K562 (cell line): ENCODE measurements around the gene HLCS. TPM values are rescaled to one million over a fixed set of nuclear protein-coding genes. Genes with fewer than 3 reads are reported as not detected.
A peak's percentile ranks its signal among the peaks of the same experiment; 100 is the strongest.

Experiments
- ATF2 ChIP-seq: sonication (generic); formaldehyde crosslinking; IDR thresholded peaks from 2 replicates; pipeline ENCODE4 v1.8.1; 2022; ENCODE audit warnings: missing genetic modification reagents
- E2F4 ChIP-seq: sonication (generic); formaldehyde crosslinking; IDR thresholded peaks from 2 replicates; pipeline ENCODE4 v1.8.0; 2022; ENCODE audit warnings: mild to moderate bottlenecking, low read depth, missing genetic modification reagents
- EZH2 ChIP-seq: IDR thresholded peaks from 2 replicates; pipeline ENCODE4 v1.6.1; 2012; ENCODE audit warnings: low read depth, mild to moderate bottlenecking, inconsistent platforms, low read length, borderline replicate concordance
- GMEB1 ChIP-seq: fragments of 250-450 bp; sonication (Bioruptor Pico); IDR thresholded peaks from 2 replicates; pipeline ENCODE4 v1.4.0; 2020; ENCODE audit warnings: mild to moderate bottlenecking
- HLTF ChIP-seq: fragments of 450-650 bp; IDR thresholded peaks from 2 replicates; pipeline ENCODE4 v1.6.1; 2016
- HNRNPLL ChIP-seq: fragments of 200-400 bp; formaldehyde crosslinking; IDR thresholded peaks from 2 replicates; pipeline ENCODE4 v1.6.1; 2017; ENCODE audit warnings: low read length, low read depth, mild to moderate bottlenecking; ENCODE audit not compliant: poor library complexity, severe bottlenecking
- RBFOX2 ChIP-seq: fragments of 200-400 bp; formaldehyde crosslinking; IDR thresholded peaks from 2 replicates; pipeline ENCODE4 v1.6.1; 2017; ENCODE audit warnings: low read depth, mild to moderate bottlenecking, low read length, moderate library complexity
- RFX5 ChIP-seq: IDR thresholded peaks from 2 replicates; pipeline ENCODE4 v1.6.1; 2011; ENCODE audit warnings: low read depth, mild to moderate bottlenecking, improper control_type of control experiment, low read length
- SREBF2 ChIP-seq: sonication (generic); formaldehyde crosslinking; IDR thresholded peaks from 2 replicates; pipeline ENCODE4 v1.4.0; 2020; ENCODE audit warnings: mild to moderate bottlenecking, missing genetic modification reagents
- TEAD2 ChIP-seq: fragments of 450-650 bp; IDR thresholded peaks from 2 replicates; pipeline ENCODE4 v1.6.1; 2016; ENCODE audit warnings: missing genetic modification characterization, control low read depth, missing compliant biosample characterization
- ZFX ChIP-seq: sonication (generic); formaldehyde crosslinking; IDR thresholded peaks from 2 replicates; pipeline ENCODE4 v1.8.0; 2022; ENCODE audit warnings: mild to moderate bottlenecking, missing genetic modification reagents, moderate library complexity
- ZNF347 ChIP-seq: fragments of 450-650 bp; formaldehyde crosslinking; IDR thresholded peaks from 2 replicates; pipeline ENCODE4 v1.4.0; 2020; ENCODE audit warnings: low read depth, mild to moderate bottlenecking, moderate library complexity
- ZNF395 ChIP-seq: fragments of 200-800 bp; sonication (Bioruptor generic); IDR thresholded peaks from 2 replicates; pipeline ENCODE4 v1.6.1; 2017; ENCODE audit warnings: missing genetic modification characterization, missing compliant biosample characterization
- ZNF408 ChIP-seq: fragments of 250-450 bp; sonication (Bioruptor Pico); IDR thresholded peaks from 2 replicates; pipeline ENCODE4 v1.4.0; 2020; ENCODE audit warnings: low read depth, mild to moderate bottlenecking, moderate library complexity
- polyA plus RNA-seq, 8 experiments: library from polyadenylated mRNA; depleted of rRNA in 4 of 8; stranded (reverse) in 5 of 8; unstranded in 3 of 8; fragments of >200 nt; fragmentation: Nextera tagmentation in 2 of 8; fragmentation: Illumina TruSeq in 1 of 8; extraction: Ambion mirVana in 2 of 8; extraction: Trizol in 1 of 8; gene quantifications; 2 replicates each; pipeline versions ENCODE4 v1.2.1 to v1.2.3, GENCODE V29; 2011 to 2014; ENCODE audit warnings: inconsistent platforms in 1 of 8, missing spikeins in 1 of 8
- total RNA-seq, 7 experiments: library from RNA; depleted of rRNA in 6 of 7; stranded (reverse); fragments of >200 nt in 6 of 7; fragmentation: Illumina TruSeq in 2 of 7; extraction: Trizol in 2 of 7; gene quantifications; 2 replicates each; pipeline versions ENCODE4 v1.2.1 to v1.2.3, GENCODE V29; 2011 to 2021; ENCODE audit warnings: low replicate concordance in 1 of 7
- TF ChIP-seq, protein P1 (sequence below): fragments of 250-450 bp; sonication (Bioruptor Pico); IDR thresholded peaks from 2 replicates; pipeline ENCODE4 v1.5.1; 2021; ENCODE audit warnings: mild to moderate bottlenecking
- TF ChIP-seq, protein P2 (sequence below): sonication (generic); formaldehyde crosslinking; IDR thresholded peaks from 2 replicates; pipeline ENCODE4 v1.8.0; 2022; ENCODE audit warnings: mild to moderate bottlenecking, missing genetic modification reagents
- TF ChIP-seq, protein P3 (sequence below): fragments of 450-650 bp; formaldehyde crosslinking; IDR thresholded peaks from 2 replicates; pipeline ENCODE4 v1.4.0; 2020; ENCODE audit warnings: mild to moderate bottlenecking, moderate library complexity

Gene HLCS
- total and polyA plus RNA-seq, 9 of the 15 experiments (the other 6 are each of a cell fraction or from before 2014, with no cell fraction given): 3.0 to 21.5 (median 17.1) TPM

DNA sequence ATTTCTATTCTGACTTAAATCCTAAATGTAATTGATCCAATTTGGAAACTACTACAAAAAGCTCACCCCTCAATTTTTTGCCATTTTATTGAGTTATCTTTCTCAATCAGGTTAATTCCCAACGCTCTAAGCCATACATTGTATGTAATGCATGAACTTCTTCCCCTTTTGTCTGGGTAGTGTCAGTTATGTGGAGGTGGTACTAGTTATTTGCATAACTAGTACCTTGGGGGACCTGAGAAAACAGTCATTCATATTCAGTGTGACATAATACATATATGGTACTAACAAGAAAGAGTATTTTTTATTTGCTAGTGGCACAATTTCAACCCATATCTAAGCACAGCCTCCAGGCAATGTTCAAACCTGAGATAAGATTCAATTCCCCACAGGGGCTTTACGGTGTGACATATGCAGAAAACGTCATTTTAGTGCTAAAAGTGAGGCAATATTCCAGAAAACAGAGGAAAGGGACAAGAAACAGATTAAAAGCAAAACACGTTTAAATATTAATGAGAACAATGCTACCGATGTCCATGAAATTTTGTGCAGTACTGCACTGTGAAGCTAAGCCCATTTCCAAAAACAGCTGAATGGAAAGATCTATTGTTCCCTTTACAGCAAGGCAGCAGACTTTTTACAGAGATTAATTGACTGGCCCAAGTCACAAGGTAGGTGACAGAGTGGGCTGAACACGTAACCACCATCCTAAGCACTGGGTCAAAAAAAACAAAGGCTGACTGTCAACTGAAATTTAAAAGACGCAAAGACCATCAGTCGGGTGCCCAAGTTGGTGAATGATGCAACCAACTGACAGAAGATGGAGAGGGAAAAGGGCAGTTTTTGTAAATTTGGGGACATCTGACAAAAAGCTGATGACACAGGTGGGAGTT lies 1.4 kb downstream of the HLCS start (continued):
- TF ChIP-seq, protein P1, sequence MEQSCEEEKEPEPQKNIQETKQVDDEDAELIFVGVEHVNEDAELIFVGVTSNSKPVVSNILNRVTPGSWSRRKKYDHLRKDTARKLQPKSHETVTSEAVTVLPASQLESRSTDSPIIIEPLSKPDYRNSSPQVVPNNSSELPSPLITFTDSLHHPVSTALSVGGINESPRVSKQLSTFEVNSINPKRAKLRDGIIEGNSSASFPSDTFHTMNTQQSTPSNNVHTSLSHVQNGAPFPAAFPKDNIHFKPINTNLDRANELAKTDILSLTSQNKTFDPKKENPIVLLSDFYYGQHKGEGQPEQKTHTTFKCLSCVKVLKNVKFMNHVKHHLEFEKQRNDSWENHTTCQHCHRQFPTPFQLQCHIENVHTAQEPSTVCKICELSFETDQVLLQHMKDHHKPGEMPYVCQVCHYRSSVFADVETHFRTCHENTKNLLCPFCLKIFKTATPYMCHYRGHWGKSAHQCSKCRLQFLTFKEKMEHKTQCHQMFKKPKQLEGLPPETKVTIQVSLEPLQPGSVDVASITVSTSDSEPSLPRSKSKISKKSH (CRISPR knock-in tag): no peak
- TF ChIP-seq, protein P2, sequence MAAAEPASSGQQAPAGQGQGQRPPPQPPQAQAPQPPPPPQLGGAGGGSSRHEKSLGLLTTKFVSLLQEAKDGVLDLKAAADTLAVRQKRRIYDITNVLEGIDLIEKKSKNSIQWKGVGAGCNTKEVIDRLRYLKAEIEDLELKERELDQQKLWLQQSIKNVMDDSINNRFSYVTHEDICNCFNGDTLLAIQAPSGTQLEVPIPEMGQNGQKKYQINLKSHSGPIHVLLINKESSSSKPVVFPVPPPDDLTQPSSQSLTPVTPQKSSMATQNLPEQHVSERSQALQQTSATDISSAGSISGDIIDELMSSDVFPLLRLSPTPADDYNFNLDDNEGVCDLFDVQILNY: no peak
- TF ChIP-seq ZNF347 (0 out of 2 replicates have a peak, but pooled peaks have one; percentile 44), E2F4 (CRISPR knock-in tag) (no peak), RFX5 (no peak), ZNF395 (0 out of 2 replicates have a peak, but pooled peaks have one; percentile 4), HNRNPLL (no peak), HLTF (no peak), RBFOX2 (no peak), SREBF2 (CRISPR knock-in tag) (no peak), GMEB1 (no peak), ATF2 (CRISPR knock-in tag) (no peak), EZH2 (no peak), ZNF408 (CRISPR knock-in tag) (no peak), ZFX (CRISPR knock-in tag) (no peak), TEAD2 (no peak)
- TF ChIP-seq, protein P3, sequence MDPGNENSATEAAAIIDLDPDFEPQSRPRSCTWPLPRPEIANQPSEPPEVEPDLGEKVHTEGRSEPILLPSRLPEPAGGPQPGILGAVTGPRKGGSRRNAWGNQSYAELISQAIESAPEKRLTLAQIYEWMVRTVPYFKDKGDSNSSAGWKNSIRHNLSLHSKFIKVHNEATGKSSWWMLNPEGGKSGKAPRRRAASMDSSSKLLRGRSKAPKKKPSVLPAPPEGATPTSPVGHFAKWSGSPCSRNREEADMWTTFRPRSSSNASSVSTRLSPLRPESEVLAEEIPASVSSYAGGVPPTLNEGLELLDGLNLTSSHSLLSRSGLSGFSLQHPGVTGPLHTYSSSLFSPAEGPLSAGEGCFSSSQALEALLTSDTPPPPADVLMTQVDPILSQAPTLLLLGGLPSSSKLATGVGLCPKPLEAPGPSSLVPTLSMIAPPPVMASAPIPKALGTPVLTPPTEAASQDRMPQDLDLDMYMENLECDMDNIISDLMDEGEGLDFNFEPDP (CRISPR knock-in tag): no peak
